GM23338 (cell line): ENCODE measurements around the gene ZBTB20. TPM values are rescaled to one million over a fixed set of nuclear protein-coding genes. Genes with fewer than 3 reads are reported as not detected.

Source experiments
- ATAC-seq: fragments of 200-7000 bp; cut with Tn5 transposase; 3 replicates; pipeline ENCODE4 v1.9.1; 2020
- DNase-seq: peaks from one replicate; pipeline ENCODE4 v3.0.0-alpha.2; 2015; ENCODE audit warnings: low spot score
- H2AFZ ChIP-seq: fragments of 200-600 bp; sonication (generic); 2 replicates; pipeline ENCODE4 v1.8.0; 2016; ENCODE audit warnings: antibody characterized with exemption, mild to moderate bottlenecking, moderate library complexity
- H3F3A ChIP-seq: fragments of 200-600 bp; sonication (generic); replicated peaks from 2 replicates; pipeline ENCODE4 v1.8.0; 2017; ENCODE audit warnings: antibody characterized with exemption, mixed run types, low read depth
- H3K27ac ChIP-seq: fragments of 200-600 bp; sonication (generic); 2 replicates; pipeline ENCODE4 v1.6.1; 2016; ENCODE audit warnings: low read depth
- H3K27me3 ChIP-seq: fragments of 200-600 bp; sonication (generic); 2 replicates; pipeline ENCODE4 v1.8.0; 2016; ENCODE audit warnings: mild to moderate bottlenecking, mixed run types, moderate library complexity; ENCODE audit not compliant: insufficient read depth
- H3K36me3 ChIP-seq: fragments of 200-600 bp; sonication (generic); 2 replicates; pipeline ENCODE4 v1.8.0; 2016; ENCODE audit warnings: mild to moderate bottlenecking; ENCODE audit not compliant: insufficient read depth
- H3K4me1 ChIP-seq: fragments of 200-600 bp; sonication (generic); 2 replicates; pipeline ENCODE4 v1.8.0; 2016; ENCODE audit warnings: mild to moderate bottlenecking, moderate library complexity; ENCODE audit not compliant: insufficient read depth
- H3K4me2 ChIP-seq: fragments of 200-600 bp; sonication (generic); 2 replicates; pipeline ENCODE4 v1.7.1; 2017; ENCODE audit warnings: mixed run types
- H3K4me3 ChIP-seq: fragments of 200-600 bp; sonication (generic); 2 replicates; pipeline ENCODE4 v1.6.1; 2016; ENCODE audit warnings: mixed run types
- H3K79me2 ChIP-seq: fragments of 200-600 bp; sonication (generic); replicated peaks from 2 replicates; pipeline ENCODE4 v1.8.0; 2017; ENCODE audit warnings: mild to moderate bottlenecking; ENCODE audit not compliant: insufficient read depth
- H3K9me2 ChIP-seq: fragments of 200-600 bp; sonication (generic); 2 replicates; pipeline ENCODE4 v1.8.0; 2017; ENCODE audit not compliant: insufficient read depth
- H4K20me1 ChIP-seq: fragments of 200-600 bp; sonication (generic); replicated peaks from 2 replicates; pipeline ENCODE4 v1.8.0; 2017; ENCODE audit warnings: mild to moderate bottlenecking; ENCODE audit not compliant: insufficient read depth
- H3K27ac Mint-ChIP-seq: 2 replicates; pipeline ENCODE4 v1.8.0; 2020; ENCODE audit warnings: inconsistent platforms, mild to moderate bottlenecking, moderate library complexity, mixed read lengths
- H3K27me3 Mint-ChIP-seq: 3 replicates; pipeline ENCODE4 v1.8.0; 2022; ENCODE audit warnings: low read depth, mild to moderate bottlenecking, moderate library complexity, mixed read lengths, inconsistent platforms; ENCODE audit not compliant: insufficient read depth, poor library complexity
- H3K36me3 Mint-ChIP-seq: 3 replicates; pipeline ENCODE4 v1.8.0; 2021; ENCODE audit warnings: low read depth, mild to moderate bottlenecking, inconsistent platforms, moderate library complexity, mixed read lengths
- H3K4me1 Mint-ChIP-seq: 3 replicates; pipeline ENCODE4 v1.8.0; 2020; ENCODE audit warnings: mild to moderate bottlenecking, inconsistent platforms, mixed read lengths
- H3K4me3 Mint-ChIP-seq: 3 replicates; pipeline ENCODE4 v1.8.0; 2021; ENCODE audit warnings: moderate library complexity, mild to moderate bottlenecking, inconsistent platforms, mixed read lengths
- H3K9me3 Mint-ChIP-seq: 3 replicates; pipeline ENCODE4 v1.8.0; 2020; ENCODE audit warnings: moderate library complexity, mild to moderate bottlenecking, inconsistent platforms, mixed read lengths
- CREB1 ChIP-seq: fragments of 250-450 bp; sonication (Bioruptor Pico); IDR thresholded peaks from 2 replicates; pipeline ENCODE4 v1.5.0; 2020; ENCODE audit warnings: low read depth, mild to moderate bottlenecking, moderate library complexity
- CTCF ChIP-seq, 2 experiments: fragments of 200-600 bp in 1 of 2; sonication (generic) in 1 of 2; conservative IDR thresholded peaks; 2 replicates each; pipeline versions ENCODE4 v1.5.1 to v1.6.1; 2016 to 2017; ENCODE audit warnings: antibody characterized with exemption in 2 of 2, low read depth in 2 of 2, mild to moderate bottlenecking in 2 of 2, moderate library complexity in 1 of 2
- EZH2phosphoT487 ChIP-seq: fragments of 200-600 bp; sonication (generic); IDR thresholded peaks from one replicate; pipeline ENCODE4 v1.8.1; 2018; ENCODE audit warnings: antibody characterized with exemption; ENCODE audit not compliant: unreplicated experiment
- POLR2AphosphoS5 ChIP-seq: IDR thresholded peaks from 2 replicates; pipeline ENCODE4 v1.6.1; 2016; ENCODE audit warnings: antibody characterized with exemption, low read depth
- REST ChIP-seq: IDR thresholded peaks from one replicate; pipeline ENCODE4 v1.6.1; 2018; ENCODE audit warnings: antibody characterized with exemption; ENCODE audit not compliant: unreplicated experiment
- STAT1 ChIP-seq: IDR thresholded peaks from one replicate; pipeline ENCODE4 v1.6.1; 2016; ENCODE audit warnings: antibody characterized with exemption; ENCODE audit not compliant: unreplicated experiment
- ZNF462 ChIP-seq: fragments of 250-450 bp; sonication (Bioruptor Pico); IDR thresholded peaks from 2 replicates; pipeline ENCODE4 v1.5.0; 2020; ENCODE audit warnings: mild to moderate bottlenecking, moderate library complexity
- polyA plus RNA-seq: library from polyadenylated mRNA; unstranded; fragments of >200 nt; fragmentation: Nextera tagmentation; extraction: Ambion mirVana; gene quantifications from 2 replicates; pipeline ENCODE4 v1.2.1, GENCODE V29; 2016
- total RNA-seq: library from RNA; depleted of rRNA; stranded (reverse); fragments of >200 nt; shearing (Covaris generic); gene quantifications from 2 replicates; pipeline ENCODE4 v1.2.3, GENCODE V29; 2014

ZBTB20 gene
- total and polyA plus RNA-seq, 2 experiments from 2014 or later: 2.0 to 3.3 TPM

- Histone ChIP-seq H2AFZ (no peak overlapping the region), H3K36me3 (no peaks in the 10 kb centered on the region), H3K27me3 (no peaks in the 10 kb centered on the region), H3K4me1 (peaks cover 14% of the 10 kb centered on the region; the same call in 1 of the 2 replicates), H3F3A (no peaks in the 10 kb centered on the region), H3K79me2 (no peaks in the 10 kb centered on the region), H4K20me1 (no peaks in the 10 kb centered on the region), H3K4me2 (no peak overlapping the region), H3K9me2 (no peaks in the 10 kb centered on the region), H3K27ac (no peak overlapping the region), H3K4me3 (no peak overlapping the region)
- TF ChIP-seq REST (peak; percentile 79), POLR2AphosphoS5 (no peak)
- H3K4me1 Mint-ChIP-seq: peaks cover 22% of the 10 kb centered on the region
- H3K9me3 Mint-ChIP-seq: no peaks in the 10 kb centered on the region
- H3K27ac Mint-ChIP-seq: no peak overlapping the region
- no peaks in the 10 kb centered on the region for H3K36me3 Mint-ChIP-seq
- peak; percentile 80 for ATAC-seq
- no peak overlapping the region for H3K4me3 Mint-ChIP-seq
- DNase-seq: peak; percentile 48
- H3K27me3 Mint-ChIP-seq: no peaks in the 10 kb centered on the region
These were observed 727.0 kb downstream of the ZBTB20 start for GRCh38 chr3:114420072-114420471.

GRCh38 chr3:114418724-114419543, 728.2 kb downstream of the ZBTB20 start:
- H3K4me2 ChIP-seq: no peak overlapping the region
- H3K4me3 ChIP-seq: no peak overlapping the region
- H3K36me3 ChIP-seq: no peaks in the 10 kb centered on the region
- H3K4me1 ChIP-seq: peaks cover 8% of the 10 kb centered on the region; the same call in 1 of the 2 replicates
- H4K20me1 ChIP-seq: no peaks in the 10 kb centered on the region
- ATAC-seq (peak; percentile 94), DNase-seq (peak; percentile 82)
- peaks cover 19% of the 10 kb centered on the region; the same call in 2 of the 3 replicates for H3K4me1 Mint-ChIP-seq
- H3K9me3 Mint-ChIP-seq: no peaks in the 10 kb centered on the region
- no peaks in the 10 kb centered on the region for H3F3A ChIP-seq
- H2AFZ ChIP-seq: no peak overlapping the region
- H3K27ac Mint-ChIP-seq: no peak overlapping the region
- H3K79me2 ChIP-seq: no peaks in the 10 kb centered on the region
- no peaks in the 10 kb centered on the region for H3K27me3 Mint-ChIP-seq
- H3K9me2 ChIP-seq: no peaks in the 10 kb centered on the region
- H3K27me3 ChIP-seq: no peaks in the 10 kb centered on the region
- no peaks in the 10 kb centered on the region for H3K36me3 Mint-ChIP-seq
- no peak overlapping the region for H3K4me3 Mint-ChIP-seq
- H3K27ac ChIP-seq: no peak overlapping the region
- TF ChIP-seq STAT1 (no peak), ZNF462 (no peak), CREB1 (CRISPR knock-in tag) (no peak), CTCF (conservative IDR thresholded peaks at IDR 0.05; ENCODE audit: low read depth in 2 of 2) (peak; percentile 93), EZH2phosphoT487 (no peak)
